Spleen (tissue), 7 donors: ENCODE measurements around the gene ABCC5.

Experiments
- CTCF ChIP-seq, 11 experiments: fragments of 200-600 bp in 7 of 11; fragments of 450-650 bp in 4 of 11; sonication (generic) in 4 of 11; IDR thresholded peaks in 8 of 11; conservative IDR thresholded peaks in 3 of 11; 1 replicate in 7 of 11; 2 replicates in 4 of 11; pipeline versions ENCODE4 v1.4.0 to v1.8.0; 2016 to 2021; ENCODE audit warnings: antibody characterized with exemption in 11 of 11, inconsistent platforms in 4 of 11, mild to moderate bottlenecking in 1 of 11
- POLR2A ChIP-seq, 3 donors: fragments of 450-650 bp; IDR thresholded peaks; one replicate each; pipeline ENCODE4 v1.5.1; 2017; ENCODE audit warnings: antibody characterized with exemption in 3 of 3, mild to moderate bottlenecking in 1 of 3
- donor health status: DM: no; HTN: no; CAD: no; lungs with moderate emphysema.
- donor health status: DM: no; HTN: no; CAD: no.
- donor health status: DM: no; HTN: no; CAD: no.

GRCh38 chr3:183883291-183884096, 134.2 kb downstream of the ABCC5 start:
- TF ChIP-seq POLR2A (IDR thresholded peaks at IDR 0.05) (no peak), CTCF (IDR thresholded peaks at IDR 0.05 in 8 of 11, conservative IDR thresholded peaks at IDR 0.05 in 3 of 11) (no peak)
